ENCODE data around the gene CEBPG.

The CEBPG gene

DNA sequence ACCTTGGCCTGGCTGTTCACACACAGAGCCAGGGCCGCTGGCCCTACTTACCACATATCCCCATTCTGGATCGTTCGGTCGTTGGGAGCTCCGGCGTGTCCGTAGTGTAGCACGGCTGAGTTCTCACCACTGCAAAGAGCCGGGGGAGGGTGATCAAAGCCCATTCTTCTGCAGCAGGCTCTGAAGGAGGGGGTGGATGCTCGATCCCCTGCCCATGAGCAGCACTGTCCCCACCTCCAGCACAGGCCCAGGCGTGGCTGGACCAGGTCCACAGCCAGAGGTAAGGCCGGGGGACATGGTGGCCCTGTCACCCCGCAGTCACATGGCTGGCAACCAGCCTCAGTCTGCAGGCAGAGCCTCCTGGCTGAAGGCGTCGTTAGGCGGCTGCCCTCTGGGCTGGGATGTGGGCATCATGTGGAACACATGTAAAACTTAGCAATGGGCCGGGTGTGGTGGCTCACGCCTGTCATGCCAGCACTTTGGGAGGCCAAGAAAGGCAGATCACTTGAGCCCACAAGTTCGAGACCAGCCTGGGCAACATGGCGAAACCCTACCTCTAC lies 38.2 kb downstream of the CEBPG start:
- DNase-seq (ENCODE audit: low read depth) = no peak
- TF ChIP-seq MYC (IDR thresholded peaks at IDR 0.05; ENCODE audit: low read depth, low read length) = no peak
- TF ChIP-seq POLR2A (IDR thresholded peaks at IDR 0.05; ENCODE audit: extremely low read depth, insufficient read length) = no peak
- TF ChIP-seq, protein P1, sequence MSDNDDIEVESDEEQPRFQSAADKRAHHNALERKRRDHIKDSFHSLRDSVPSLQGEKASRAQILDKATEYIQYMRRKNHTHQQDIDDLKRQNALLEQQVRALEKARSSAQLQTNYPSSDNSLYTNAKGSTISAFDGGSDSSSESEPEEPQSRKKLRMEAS (IDR thresholded peaks at IDR 0.05; ENCODE audit: low read depth, low read length) = no peak
- TF ChIP-seq, protein P2, sequence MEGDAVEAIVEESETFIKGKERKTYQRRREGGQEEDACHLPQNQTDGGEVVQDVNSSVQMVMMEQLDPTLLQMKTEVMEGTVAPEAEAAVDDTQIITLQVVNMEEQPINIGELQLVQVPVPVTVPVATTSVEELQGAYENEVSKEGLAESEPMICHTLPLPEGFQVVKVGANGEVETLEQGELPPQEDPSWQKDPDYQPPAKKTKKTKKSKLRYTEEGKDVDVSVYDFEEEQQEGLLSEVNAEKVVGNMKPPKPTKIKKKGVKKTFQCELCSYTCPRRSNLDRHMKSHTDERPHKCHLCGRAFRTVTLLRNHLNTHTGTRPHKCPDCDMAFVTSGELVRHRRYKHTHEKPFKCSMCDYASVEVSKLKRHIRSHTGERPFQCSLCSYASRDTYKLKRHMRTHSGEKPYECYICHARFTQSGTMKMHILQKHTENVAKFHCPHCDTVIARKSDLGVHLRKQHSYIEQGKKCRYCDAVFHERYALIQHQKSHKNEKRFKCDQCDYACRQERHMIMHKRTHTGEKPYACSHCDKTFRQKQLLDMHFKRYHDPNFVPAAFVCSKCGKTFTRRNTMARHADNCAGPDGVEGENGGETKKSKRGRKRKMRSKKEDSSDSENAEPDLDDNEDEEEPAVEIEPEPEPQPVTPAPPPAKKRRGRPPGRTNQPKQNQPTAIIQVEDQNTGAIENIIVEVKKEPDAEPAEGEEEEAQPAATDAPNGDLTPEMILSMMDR (IDR thresholded peaks at IDR 0.05; ENCODE audit: low read depth, low read length) = no peak
- H3K4me3 ChIP-seq (ENCODE audit: low read depth, low read length) = no peak overlapping the region

DNA sequence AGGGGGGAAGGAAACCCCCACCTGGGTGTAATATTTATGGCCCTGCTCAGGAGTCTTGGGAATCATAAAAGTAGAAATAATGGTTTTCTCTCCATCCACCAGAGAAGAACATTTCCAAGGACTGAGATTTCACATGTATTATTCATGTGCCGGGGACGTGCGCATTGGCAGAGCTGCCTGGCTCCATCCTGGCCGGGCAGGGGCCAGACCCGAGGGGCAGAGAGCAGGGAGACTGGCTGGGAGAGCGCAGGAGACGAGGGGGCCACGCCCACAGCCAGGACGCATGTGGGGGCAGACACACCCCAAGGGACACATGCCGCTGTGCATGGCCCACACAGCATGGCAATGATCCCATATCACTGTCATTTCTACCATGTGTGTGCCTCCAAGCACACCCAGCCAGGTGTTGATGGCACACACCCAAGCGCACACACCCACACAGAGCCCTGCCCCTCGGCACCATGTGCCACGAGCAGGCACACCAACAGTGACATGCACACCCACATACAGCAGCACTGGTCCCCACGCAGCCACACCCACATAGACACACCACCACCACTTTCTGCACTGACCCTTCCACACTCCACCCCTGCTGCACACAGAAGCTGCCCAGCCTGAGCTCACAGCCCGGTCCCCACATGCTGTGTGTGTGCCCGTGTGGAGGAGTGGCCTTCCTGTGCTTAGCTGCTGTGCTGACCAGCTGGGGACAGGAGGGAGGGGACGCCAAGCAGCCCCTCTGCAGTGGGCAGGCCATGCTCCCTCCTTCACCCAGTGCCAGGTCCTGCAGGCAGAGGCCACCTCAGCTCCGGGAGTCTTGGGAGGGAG lies 39.3 kb downstream of the CEBPG start:
- TF ChIP-seq MYC (IDR thresholded peaks at IDR 0.05; ENCODE audit: low read depth, low read length) (no peak), POLR2A (IDR thresholded peaks at IDR 0.05; ENCODE audit: extremely low read depth, insufficient read length) (no peak)
- TF ChIP-seq, protein P1 (IDR thresholded peaks at IDR 0.05; ENCODE audit: low read depth, low read length) = no peak
- TF ChIP-seq, protein P2 (IDR thresholded peaks at IDR 0.05; ENCODE audit: low read depth, low read length) = no peak
- no peak for DNase-seq (ENCODE audit: low read depth)
- H3K4me3 ChIP-seq (ENCODE audit: low read depth, low read length) = no peak overlapping the region

DNA sequence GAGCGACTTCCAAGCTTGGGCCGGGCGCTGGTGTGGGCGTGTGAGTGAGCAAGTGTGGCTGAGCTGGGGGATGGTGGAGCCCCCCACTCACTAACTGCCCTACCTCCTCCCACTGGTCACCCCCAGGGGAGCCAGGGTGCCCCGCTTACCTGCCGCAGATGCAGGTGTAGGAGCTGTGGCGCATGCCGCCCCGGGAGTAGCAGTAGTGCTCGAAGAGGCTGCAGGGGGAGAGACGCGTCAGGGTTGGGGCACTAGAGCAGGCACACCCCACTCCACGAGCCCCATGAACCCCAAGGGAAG lies 39.9 kb downstream of the CEBPG start:
- DNase-seq (ENCODE audit: low read depth) = no peak
- TF ChIP-seq, protein P1 (IDR thresholded peaks at IDR 0.05; ENCODE audit: low read depth, low read length) = no peak
- TF ChIP-seq, protein P2 (IDR thresholded peaks at IDR 0.05; ENCODE audit: low read depth, low read length) = no peak
- TF ChIP-seq MYC (IDR thresholded peaks at IDR 0.05; ENCODE audit: low read depth, low read length) = no peak
- TF ChIP-seq POLR2A (IDR thresholded peaks at IDR 0.05; ENCODE audit: extremely low read depth, insufficient read length) = no peak
- no peak overlapping the region for H3K4me3 ChIP-seq (ENCODE audit: low read depth, low read length)

DNA sequence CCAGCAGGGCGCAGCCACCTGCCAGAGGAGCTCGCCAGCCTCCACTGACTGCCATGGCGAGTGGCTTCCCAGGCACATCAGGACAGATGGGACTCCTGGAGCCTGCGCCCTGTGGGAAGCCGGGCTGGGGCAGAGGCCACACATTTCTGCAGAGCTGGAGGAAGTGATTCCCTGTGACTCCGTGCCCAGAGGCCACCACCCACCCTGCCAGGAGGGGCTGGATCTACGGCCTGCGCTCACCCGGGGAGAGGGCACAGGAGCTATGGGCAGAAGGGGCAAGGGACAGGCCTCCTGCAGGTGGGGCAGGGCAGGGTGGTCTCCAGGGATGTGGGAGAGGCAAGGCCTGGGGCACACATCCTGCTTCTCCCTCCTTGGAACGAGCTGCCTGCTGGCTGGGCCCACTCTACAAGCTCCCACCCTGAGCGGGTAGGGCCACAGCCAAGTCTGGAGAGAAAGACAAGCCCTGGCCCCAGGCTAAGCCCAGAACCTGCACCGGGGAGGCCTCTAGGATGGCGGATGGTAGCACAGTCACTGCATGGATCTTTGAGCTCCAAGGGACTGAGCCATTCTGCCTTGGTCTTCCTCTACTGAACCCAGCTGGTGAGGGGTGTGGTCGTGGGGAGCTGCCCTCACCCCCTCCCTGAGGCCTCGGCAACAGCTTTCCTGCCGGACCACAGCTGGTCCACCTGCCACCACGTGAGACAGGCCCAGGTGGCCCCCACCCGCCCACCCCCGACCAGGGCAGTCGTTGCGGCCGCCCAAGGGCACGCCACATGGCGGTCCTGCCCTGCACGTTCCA lies 40.6 kb downstream of the CEBPG start:
- H3K4me3 ChIP-seq (ENCODE audit: low read depth, low read length) = no peak overlapping the region
- TF ChIP-seq, protein P2 (IDR thresholded peaks at IDR 0.05; ENCODE audit: low read depth, low read length) = no peak
- TF ChIP-seq POLR2A (IDR thresholded peaks at IDR 0.05; ENCODE audit: extremely low read depth, insufficient read length) (no peak), MYC (IDR thresholded peaks at IDR 0.05; ENCODE audit: low read depth, low read length) (no peak)
- TF ChIP-seq, protein P1 (IDR thresholded peaks at IDR 0.05; ENCODE audit: low read depth, low read length) = no peak
- DNase-seq (ENCODE audit: low read depth) = no peak

DNA sequence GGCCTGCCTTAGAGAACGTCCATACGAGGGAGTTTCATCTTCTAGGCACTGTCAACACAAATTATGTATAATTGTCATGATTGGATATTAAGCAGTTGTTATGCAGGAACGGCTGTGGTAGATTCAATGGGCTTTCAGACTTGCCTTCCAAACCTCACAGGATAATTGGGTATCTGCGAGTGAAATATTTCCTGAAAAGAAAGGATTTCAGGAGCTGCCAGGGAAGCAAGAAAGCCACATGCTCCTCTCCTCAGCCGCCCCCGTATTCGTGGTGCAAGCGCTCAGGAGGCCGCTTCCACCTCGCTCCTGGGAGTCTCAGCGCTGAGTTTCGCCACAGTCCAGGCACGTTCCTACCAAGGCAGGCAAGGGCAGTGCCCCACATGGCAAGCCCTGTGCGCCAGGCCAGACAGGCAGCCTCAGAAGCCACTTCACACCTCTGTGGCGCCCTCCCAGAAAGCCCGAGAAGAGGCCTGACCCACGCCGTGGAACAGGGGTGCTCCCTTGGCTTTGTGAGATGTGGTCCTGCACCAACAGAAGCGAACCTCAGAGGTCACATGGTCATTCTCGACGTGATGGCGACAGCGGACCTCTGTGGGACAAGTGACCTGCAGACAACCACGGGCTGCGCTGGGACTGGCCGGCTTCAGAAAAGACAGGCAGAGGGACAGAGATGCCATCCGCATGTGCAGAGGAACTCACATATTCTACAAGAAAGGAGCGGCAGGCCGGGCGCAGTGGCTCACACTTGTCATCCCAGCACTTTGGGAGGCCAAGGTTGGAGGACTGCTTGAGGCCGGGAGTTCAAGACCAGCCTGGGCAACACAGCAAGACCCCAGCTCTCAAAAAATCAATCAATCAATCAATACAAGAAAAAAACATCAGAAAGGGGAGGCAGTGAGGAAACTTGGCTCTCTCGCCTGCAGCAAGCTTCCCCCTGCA lies 41.4 kb downstream of the CEBPG start:
- no peak overlapping the region for H3K4me3 ChIP-seq (ENCODE audit: low read depth, low read length)
- DNase-seq (ENCODE audit: low read depth) = no peak
- TF ChIP-seq, protein P2 (IDR thresholded peaks at IDR 0.05; ENCODE audit: low read depth, low read length) = no peak
- TF ChIP-seq MYC (IDR thresholded peaks at IDR 0.05; ENCODE audit: low read depth, low read length) = no peak
- no peak for TF ChIP-seq POLR2A (IDR thresholded peaks at IDR 0.05; ENCODE audit: extremely low read depth, insufficient read length)
- TF ChIP-seq, protein P1 (IDR thresholded peaks at IDR 0.05; ENCODE audit: low read depth, low read length) = no peak
